ENCODE data around the gene PDZRN4.

Gene PDZRN4

GRCh38 chr12:41437563-41437962, 249.4 kb downstream of the PDZRN4 start:
- no peak overlapping the region for H3K4me3 ChIP-seq
- no peak overlapping the region for H3K9ac ChIP-seq

GRCh38 chr12:41438854-41439541, 250.9 kb downstream of the PDZRN4 start:
- H3K9me3 ChIP-seq: no peaks in the 10 kb centered on the region
- H3K4me2 ChIP-seq: no peak overlapping the region
- TF ChIP-seq Cebpa-rat (IDR thresholded peaks at IDR 0.05): no peak
- H3K9ac ChIP-seq: no peak overlapping the region
- no peak overlapping the region for H3K27ac ChIP-seq
- no peaks in the 10 kb centered on the region for H4K20me1 ChIP-seq
- no peaks in the 10 kb centered on the region for H3K36me3 ChIP-seq
- no peaks in the 10 kb centered on the region for H3K27me3 ChIP-seq
- peaks cover 9% of the 10 kb centered on the region for H3K4me1 ChIP-seq
- H3K4me3 ChIP-seq: no peak overlapping the region

More at GRCh38 chr12:41437563-41437962, 249.4 kb downstream of the PDZRN4 start:
- no peaks in the 10 kb centered on the region for H3K9me3 ChIP-seq
- no peaks in the 10 kb centered on the region for H3K36me3 ChIP-seq
- TF ChIP-seq Cebpa-rat (IDR thresholded peaks at IDR 0.05): no peak
- peaks cover 9% of the 10 kb centered on the region for H3K4me1 ChIP-seq
- H3K4me2 ChIP-seq: peak overlapping the region; percentile 13
- no peak overlapping the region for H3K27ac ChIP-seq
- H3K27me3 ChIP-seq: no peaks in the 10 kb centered on the region
- no peaks in the 10 kb centered on the region for H4K20me1 ChIP-seq

- TF ChIP-seq Cebpa-rat (IDR thresholded peaks at IDR 0.05): no peak
- H3K4me1 ChIP-seq: peaks cover 9% of the 10 kb centered on the region
- no peak overlapping the region for H3K4me2 ChIP-seq
- H3K4me3 ChIP-seq: no peak overlapping the region
- no peaks in the 10 kb centered on the region for H3K36me3 ChIP-seq
- no peaks in the 10 kb centered on the region for H3K9me3 ChIP-seq
- no peaks in the 10 kb centered on the region for H4K20me1 ChIP-seq
- H3K27ac ChIP-seq: no peak overlapping the region
- H3K27me3 ChIP-seq: no peaks in the 10 kb centered on the region
- H3K9ac ChIP-seq: no peak overlapping the region
Measured at GRCh38 chr12:41439801-41440200, 251.7 kb downstream of the PDZRN4 start.

- Histone ChIP-seq H4K20me1 (no peaks in the 10 kb centered on the region), H3K27ac (no peak overlapping the region), H3K9ac (no peak overlapping the region), H3K4me1 (peaks cover 9% of the 10 kb centered on the region), H3K4me3 (no peak overlapping the region), H3K27me3 (no peaks in the 10 kb centered on the region), H3K36me3 (no peaks in the 10 kb centered on the region), H3K4me2 (no peak overlapping the region), H3K9me3 (no peaks in the 10 kb centered on the region)
- no peak for TF ChIP-seq Cebpa-rat (IDR thresholded peaks at IDR 0.05)
Measured at GRCh38 chr12:41441180-41441579, 253.1 kb downstream of the PDZRN4 start.

GRCh38 chr12:41442896-41443295, 254.8 kb downstream of the PDZRN4 start:
- no peak overlapping the region for H3K9ac ChIP-seq
- no peak overlapping the region for H3K27ac ChIP-seq
- H3K27me3 ChIP-seq: no peaks in the 10 kb centered on the region
- no peaks in the 10 kb centered on the region for H3K36me3 ChIP-seq
- TF ChIP-seq Cebpa-rat (IDR thresholded peaks at IDR 0.05): no peak
- no peaks in the 10 kb centered on the region for H4K20me1 ChIP-seq
- peaks cover 5% of the 10 kb centered on the region for H3K4me1 ChIP-seq
- no peak overlapping the region for H3K4me2 ChIP-seq
- H3K4me3 ChIP-seq: no peak overlapping the region
- H3K9me3 ChIP-seq: no peaks in the 10 kb centered on the region

- Histone ChIP-seq H3K9ac (no peak overlapping the region), H3K4me2 (no peak overlapping the region), H3K4me1 (no peaks in the 10 kb centered on the region), H4K20me1 (no peaks in the 10 kb centered on the region), H3K27ac (no peak overlapping the region), H3K4me3 (no peak overlapping the region), H3K27me3 (no peaks in the 10 kb centered on the region), H3K9me3 (no peaks in the 10 kb centered on the region), H3K36me3 (no peaks in the 10 kb centered on the region)
- TF ChIP-seq Cebpa-rat (IDR thresholded peaks at IDR 0.05): no peak
Measured at GRCh38 chr12:41443690-41444089, 255.6 kb downstream of the PDZRN4 start.

- Histone ChIP-seq H4K20me1 (no peaks in the 10 kb centered on the region), H3K36me3 (no peaks in the 10 kb centered on the region), H3K9me3 (no peaks in the 10 kb centered on the region), H3K9ac (no peak overlapping the region), H3K27me3 (no peaks in the 10 kb centered on the region), H3K4me3 (no peak overlapping the region), H3K4me2 (no peak overlapping the region), H3K4me1 (no peaks in the 10 kb centered on the region), H3K27ac (no peak overlapping the region)
- peak; percentile 40; the same call in 1 of the 2 replicates for TF ChIP-seq Cebpa-rat (IDR thresholded peaks at IDR 0.05)
Measured at GRCh38 chr12:41452838-41453407, 264.8 kb downstream of the PDZRN4 start.

GRCh38 chr12:41453409-41453808, 265.3 kb downstream of the PDZRN4 start:
- Histone ChIP-seq H3K4me3 (no peak overlapping the region), H3K9me3 (no peaks in the 10 kb centered on the region), H3K4me1 (no peaks in the 10 kb centered on the region), H4K20me1 (no peaks in the 10 kb centered on the region), H3K9ac (no peak overlapping the region), H3K27ac (no peak overlapping the region), H3K27me3 (no peaks in the 10 kb centered on the region), H3K36me3 (no peaks in the 10 kb centered on the region), H3K4me2 (no peak overlapping the region)
- no peak for TF ChIP-seq Cebpa-rat (IDR thresholded peaks at IDR 0.05)

GRCh38 chr12:41459111-41459905, 271.2 kb downstream of the PDZRN4 start:
- Histone ChIP-seq H3K27me3 (no peaks in the 10 kb centered on the region), H3K4me1 (no peaks in the 10 kb centered on the region), H4K20me1 (no peaks in the 10 kb centered on the region), H3K9ac (no peak overlapping the region), H3K36me3 (no peaks in the 10 kb centered on the region), H3K4me2 (no peak overlapping the region), H3K9me3 (no peaks in the 10 kb centered on the region), H3K27ac (no peak overlapping the region), H3K4me3 (no peak overlapping the region)
- no peak for TF ChIP-seq Cebpa-rat (IDR thresholded peaks at IDR 0.05)

GRCh38 chr12:41459906-41460214, 271.7 kb downstream of the PDZRN4 start:
- H3K4me3 ChIP-seq: no peak overlapping the region
- no peak overlapping the region for H3K4me2 ChIP-seq
- no peaks in the 10 kb centered on the region for H3K36me3 ChIP-seq
- no peak overlapping the region for H3K27ac ChIP-seq
- no peaks in the 10 kb centered on the region for H3K4me1 ChIP-seq
- no peaks in the 10 kb centered on the region for H3K27me3 ChIP-seq
- no peaks in the 10 kb centered on the region for H3K9me3 ChIP-seq
- H3K9ac ChIP-seq: no peak overlapping the region
- H4K20me1 ChIP-seq: no peaks in the 10 kb centered on the region
- no peak for TF ChIP-seq Cebpa-rat (IDR thresholded peaks at IDR 0.05)

All from BLaER1 (cell line).